ENCODE measurements around the gene NAA25.

Gene NAA25

GRCh38 chr12:112108202-112109079 is at the start of gene NAA25:
NAA25 (minus strand) TSS chr12:112108783; CDS start chr12:112108773, 10 bp downstream.
- peak; percentile 81 to 83 for DNase-seq (ENCODE audit: low read depth in 1 of 2, low spot score in 1 of 2)

DNA sequence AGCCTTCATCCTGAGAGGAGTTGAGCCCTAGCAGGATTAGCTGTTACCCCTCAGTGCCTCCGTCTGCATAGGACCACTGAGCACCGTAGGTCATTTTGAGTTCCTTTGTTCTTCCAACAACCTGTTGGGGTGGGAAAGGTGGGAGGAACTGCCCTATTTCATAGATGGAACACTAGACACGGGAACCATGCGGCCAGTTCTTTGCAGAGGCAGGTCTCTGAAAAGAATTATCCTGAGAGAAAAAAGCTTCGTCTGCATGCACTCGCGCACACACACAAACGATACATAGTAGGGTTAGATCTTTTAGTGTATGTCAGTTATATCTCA is 45.3 kb upstream of the NAA25 start:
- DNase-seq (ENCODE audit: low read depth in 1 of 2, low spot score in 1 of 2): no peak

DNA sequence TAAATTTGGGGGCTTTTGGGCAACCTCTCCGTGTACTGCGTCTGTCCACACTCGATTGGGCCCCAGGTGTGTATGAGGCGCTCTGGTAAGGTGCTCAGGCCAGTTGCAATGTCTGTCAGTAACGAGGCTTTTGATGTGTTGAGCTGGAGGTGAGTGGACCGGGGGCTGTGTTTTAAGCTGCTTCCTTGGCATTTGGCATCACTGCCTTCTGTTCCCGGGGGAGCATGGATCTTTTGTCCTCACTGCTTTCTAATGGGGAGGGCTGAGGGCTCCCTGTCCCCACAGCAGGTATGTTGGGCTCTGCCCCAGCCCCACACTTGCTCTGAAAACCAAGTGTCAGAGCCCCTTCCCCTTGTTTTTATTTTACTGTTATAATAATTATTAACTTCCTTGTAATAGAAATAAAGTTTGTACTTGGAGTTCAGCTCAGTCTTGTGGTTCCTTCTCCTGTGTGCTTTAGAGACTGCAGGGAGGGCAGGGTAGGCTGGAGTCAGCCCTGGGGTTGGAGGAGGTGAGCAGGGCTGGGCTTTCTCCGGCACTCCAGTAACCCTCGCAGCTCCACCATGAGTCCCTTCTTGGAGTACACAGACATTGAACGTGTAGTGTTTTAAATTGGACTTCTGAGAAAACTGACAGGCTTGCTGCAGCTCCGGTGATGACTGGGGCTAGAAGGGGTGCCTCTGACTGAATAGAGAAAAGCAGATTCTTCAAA is 44.8 kb upstream of the NAA25 start:
- no peak for DNase-seq (ENCODE audit: low read depth in 1 of 2, low spot score in 1 of 2)

DNA sequence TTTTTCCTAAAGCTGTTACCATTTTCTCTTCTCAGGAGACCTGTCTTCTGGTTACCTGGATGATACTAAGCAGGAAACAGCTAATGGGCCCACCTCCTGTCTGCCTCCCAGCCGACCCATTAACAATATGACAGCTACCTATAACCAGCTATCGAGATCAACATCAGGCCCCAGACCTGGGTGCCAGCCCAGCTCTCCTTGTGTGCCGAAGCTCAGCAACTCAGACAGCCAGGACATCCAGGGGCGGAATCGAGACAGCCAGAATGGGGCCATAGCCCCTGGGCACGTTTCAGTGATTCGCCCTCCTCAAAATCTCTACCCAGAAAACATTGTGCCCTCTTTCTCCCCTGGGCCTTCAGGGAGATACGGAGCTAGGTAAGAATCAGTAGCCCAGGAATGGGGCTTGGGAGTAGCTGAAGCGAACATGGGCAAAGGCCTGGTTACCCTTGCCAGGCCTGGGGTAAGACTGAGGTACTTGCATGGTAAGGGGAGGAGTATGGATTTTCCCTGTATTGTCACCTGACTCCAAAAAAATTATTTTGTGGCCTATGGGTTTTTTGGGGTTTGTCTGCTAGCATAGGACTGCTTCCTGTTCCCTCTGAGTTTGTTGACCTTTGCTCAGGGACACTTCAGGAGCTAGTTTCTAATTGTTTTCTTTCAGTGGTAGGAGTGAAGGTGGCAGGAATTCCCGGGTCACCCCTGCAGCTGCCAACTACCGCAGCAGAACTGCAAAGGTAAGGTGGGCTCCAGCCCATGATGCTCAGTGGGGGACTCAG is 43.4 kb upstream of the NAA25 start:
- DNase-seq (ENCODE audit: low read depth in 1 of 2, low spot score in 1 of 2): no peak

DNA sequence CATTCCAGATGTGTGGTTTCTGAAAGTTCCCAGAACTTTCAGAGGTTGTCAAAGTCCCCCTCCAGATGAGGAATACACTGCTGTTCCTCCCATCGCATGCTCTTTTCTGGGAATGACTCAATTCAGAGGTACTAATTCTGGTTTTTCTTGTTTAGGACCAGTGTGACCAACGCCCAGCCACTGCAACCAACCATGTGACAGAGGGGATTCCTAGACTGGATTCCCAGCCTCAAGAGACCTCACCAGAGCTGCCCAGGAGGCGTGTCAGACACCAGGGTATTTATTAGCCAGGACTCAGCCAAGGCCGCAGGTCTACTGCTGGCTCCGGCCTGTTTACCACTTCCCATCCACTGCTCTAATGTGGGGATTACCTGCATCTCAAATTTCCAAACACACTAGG is 41.0 kb upstream of the NAA25 start:
- no peak for DNase-seq (ENCODE audit: low read depth in 1 of 2, low spot score in 1 of 2)

- DNase-seq (ENCODE audit: low read depth in 1 of 2, low spot score in 1 of 2): no peak
Measured at GRCh38 chr12:112148031-112148513, 39.5 kb upstream of the NAA25 start.

- no peak for DNase-seq (ENCODE audit: low read depth in 1 of 2, low spot score in 1 of 2)
Measured at GRCh38 chr12:112146123-112146522, 37.5 kb upstream of the NAA25 start.

DNA sequence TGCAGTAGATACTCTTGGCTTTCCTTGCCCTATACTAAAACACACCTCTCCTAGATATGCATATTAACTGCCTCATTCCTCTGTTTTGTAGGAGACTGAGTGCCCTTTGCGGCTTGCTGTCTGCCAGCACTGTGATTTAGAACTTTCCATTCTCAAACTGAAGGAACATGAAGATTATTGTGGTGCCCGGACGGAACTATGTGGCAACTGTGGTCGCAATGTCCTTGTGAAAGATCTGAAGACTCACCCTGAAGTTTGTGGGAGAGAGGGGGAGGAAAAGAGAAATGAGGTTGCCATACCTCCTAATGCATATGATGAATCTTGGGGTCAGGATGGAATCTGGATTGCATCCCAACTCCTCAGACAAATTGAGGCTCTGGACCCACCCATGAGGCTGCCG is 32.1 kb upstream of the NAA25 start:
- DNase-seq (ENCODE audit: low read depth in 1 of 2, low spot score in 1 of 2): no peak

DNA sequence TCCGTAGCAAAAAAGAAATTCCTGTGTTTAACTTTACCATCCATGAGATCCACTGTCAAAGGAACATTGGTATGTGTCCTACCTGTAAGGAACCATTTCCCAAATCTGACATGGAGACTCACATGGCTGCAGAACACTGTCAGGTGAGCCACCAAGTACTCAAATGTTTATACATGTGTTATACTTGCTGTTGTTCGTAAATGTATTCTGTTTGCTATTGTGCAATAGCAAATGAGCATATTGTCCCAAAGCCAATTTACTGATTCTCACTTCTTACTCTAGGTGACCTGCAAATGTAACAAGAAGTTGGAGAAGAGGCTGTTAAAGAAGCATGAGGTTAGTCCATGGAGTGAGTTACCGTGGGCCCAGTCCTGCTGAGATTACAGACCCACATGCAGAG is 26.1 kb upstream of the NAA25 start:
- DNase-seq (ENCODE audit: low read depth in 1 of 2, low spot score in 1 of 2): no peak

- no peak for DNase-seq (ENCODE audit: low read depth in 1 of 2, low spot score in 1 of 2)
Measured at GRCh38 chr12:112133418-112133817, 24.8 kb upstream of the NAA25 start.

DNA sequence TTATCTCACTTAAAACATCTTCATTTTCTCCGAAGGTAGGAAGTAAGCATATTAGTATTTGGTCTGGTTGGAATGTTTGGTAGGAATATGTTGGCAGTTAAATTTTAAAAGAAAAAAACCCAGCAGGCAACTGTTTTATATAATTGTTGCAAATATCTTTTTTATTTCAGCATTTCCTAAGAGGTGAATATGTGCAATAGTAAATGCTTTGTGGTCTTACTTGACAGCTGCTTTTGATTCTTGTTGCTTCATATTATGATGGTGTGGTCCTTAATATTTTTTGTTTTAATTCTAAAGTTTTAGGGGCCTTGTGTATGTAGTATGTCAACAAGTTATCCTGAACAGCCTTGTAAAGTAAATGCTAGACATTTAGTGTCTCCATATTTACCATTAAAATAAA is 23.1 kb upstream of the NAA25 start:
- no peak for DNase-seq (ENCODE audit: low read depth in 1 of 2, low spot score in 1 of 2)

GRCh38 chr12:112130441-112130998 is 21.9 kb upstream of the NAA25 start:
- DNase-seq (ENCODE audit: low read depth in 1 of 2, low spot score in 1 of 2): no peak

DNA sequence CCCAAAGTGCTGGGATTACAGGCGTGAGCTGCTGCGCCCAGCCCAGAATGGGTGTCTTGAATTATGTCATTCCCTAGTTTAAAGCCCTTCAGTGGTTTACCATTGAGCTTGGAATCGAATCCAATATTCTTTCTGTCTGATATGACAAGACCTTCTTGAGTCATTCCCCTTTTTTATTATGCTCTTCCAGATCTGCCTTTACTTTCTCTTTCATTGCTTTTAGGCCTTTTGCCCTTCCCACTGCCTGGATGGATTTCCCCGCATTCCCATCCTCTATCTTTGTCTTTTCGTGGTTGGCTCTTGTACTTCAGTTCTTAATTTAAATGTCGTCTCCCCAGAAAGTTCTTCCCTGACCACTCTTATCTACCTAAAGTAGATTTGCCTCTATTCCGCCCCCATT is 18.3 kb upstream of the NAA25 start:
- DNase-seq (ENCODE audit: low read depth in 1 of 2, low spot score in 1 of 2): no peak

DNA sequence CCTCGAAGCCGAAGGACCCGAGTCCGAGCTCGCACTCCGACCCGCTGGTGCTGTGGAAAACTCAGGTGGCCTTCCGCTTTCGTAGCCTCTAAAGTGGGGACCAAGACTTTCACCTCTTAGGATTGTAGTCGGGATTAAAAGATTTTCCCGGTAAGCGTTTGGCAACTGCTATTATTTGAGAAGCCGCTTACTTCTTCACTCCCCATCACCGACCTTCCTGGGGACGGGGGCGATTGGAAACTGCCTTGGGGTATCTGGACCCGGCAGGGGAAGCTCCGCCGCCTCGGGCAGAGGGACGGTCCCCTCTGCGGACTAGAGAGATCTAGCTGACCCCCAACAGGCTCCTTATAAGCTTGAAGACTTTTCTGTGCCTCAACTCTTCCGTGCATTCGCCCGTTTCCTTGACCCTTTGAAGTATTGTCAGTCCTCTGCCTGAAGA is 17.4 kb upstream of the NAA25 start:
- no peak for DNase-seq (ENCODE audit: low read depth in 1 of 2, low spot score in 1 of 2)

GRCh38 chr12:112125250-112125999 is 16.8 kb upstream of the NAA25 start, which contains the start of gene TRAFD1:
TRAFD1 (plus strand) TSS chr12:112125560; CDS start chr12:112130523, 4,963 bp downstream.
- peak; percentile 95 to 97 for DNase-seq (ENCODE audit: low read depth in 1 of 2, low spot score in 1 of 2)

DNA sequence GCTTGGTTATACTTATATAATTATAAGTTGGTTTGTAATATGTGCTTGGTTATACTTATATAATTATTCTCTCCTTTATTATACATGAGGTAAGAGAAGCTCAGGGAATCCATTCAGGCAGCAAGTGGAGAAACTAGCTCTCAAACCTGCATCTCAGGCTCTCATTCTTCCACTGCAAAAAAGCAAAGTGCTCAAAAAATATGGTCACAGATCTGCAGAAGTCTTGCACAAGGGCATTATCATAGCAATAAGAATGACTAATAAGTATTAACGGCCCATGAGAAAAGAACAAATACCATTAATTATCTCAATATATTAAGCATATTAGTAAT is 16.3 kb upstream of the NAA25 start:
- no peak for DNase-seq (ENCODE audit: low read depth in 1 of 2, low spot score in 1 of 2)

- no peak for DNase-seq (ENCODE audit: low read depth in 1 of 2, low spot score in 1 of 2)
Measured at GRCh38 chr12:112122823-112123690, 14.5 kb upstream of the NAA25 start.

DNA sequence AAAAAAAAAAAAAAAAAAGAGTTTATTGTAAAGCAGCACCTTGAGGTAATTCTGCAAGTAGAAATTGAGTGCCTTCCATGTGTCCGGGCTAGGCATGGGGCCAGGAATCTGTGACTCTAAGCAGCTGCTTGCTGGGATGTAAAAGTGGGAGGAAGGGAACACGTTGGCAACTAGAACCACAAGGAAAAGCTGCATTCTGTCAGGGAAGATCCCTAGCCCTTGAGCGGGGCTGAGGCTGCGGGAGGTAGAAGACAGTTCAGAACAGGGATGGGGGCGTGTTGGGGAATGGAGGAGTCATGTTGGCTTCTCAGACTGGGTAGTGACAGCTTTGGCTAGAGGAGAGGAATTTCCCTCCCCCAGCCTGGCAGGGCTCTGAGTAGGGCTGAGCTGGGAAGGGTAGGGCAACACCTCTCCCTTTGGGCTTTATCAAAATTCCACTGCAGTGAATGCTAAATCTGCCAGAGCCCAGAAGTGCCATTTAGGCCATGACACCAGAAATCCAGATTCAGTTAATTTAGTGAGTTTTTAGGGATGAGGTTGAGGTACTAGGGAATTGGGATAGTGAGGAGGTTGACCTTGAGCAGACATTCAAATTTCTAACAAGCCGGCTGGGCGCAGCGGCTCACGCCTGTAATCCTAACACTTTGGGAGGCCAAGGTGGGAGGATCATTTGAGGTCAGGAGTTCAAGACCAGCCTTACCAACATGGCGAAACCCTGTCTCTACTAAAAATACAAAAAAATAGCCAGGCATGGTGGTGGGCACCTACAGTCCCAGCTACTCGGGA is 13.4 kb upstream of the NAA25 start:
- DNase-seq (ENCODE audit: low read depth in 1 of 2, low spot score in 1 of 2): no peak

GRCh38 chr12:112117685-112118084 is 9.1 kb upstream of the NAA25 start:
- no peak for DNase-seq (ENCODE audit: low read depth in 1 of 2, low spot score in 1 of 2)
